HG03045 (cell line): ENCODE results near the gene SUB1.
A peak's percentile ranks its signal among the peaks of the same experiment; 100 is the strongest.
"Not testable (repeated sequence)": the region's sequence is repeated elsewhere in the genome, so short reads cannot be mapped to it uniquely, and the experiment has no call there.

Source experiments
- ATAC-seq: cut with Tn5 transposase; IDR thresholded peaks from one replicate; pipeline ENCODE4 v1.9.1; 2021; ENCODE audit warnings: mild to moderate bottlenecking, moderate library complexity; ENCODE audit not compliant: unreplicated experiment

SUB1 gene

DNA sequence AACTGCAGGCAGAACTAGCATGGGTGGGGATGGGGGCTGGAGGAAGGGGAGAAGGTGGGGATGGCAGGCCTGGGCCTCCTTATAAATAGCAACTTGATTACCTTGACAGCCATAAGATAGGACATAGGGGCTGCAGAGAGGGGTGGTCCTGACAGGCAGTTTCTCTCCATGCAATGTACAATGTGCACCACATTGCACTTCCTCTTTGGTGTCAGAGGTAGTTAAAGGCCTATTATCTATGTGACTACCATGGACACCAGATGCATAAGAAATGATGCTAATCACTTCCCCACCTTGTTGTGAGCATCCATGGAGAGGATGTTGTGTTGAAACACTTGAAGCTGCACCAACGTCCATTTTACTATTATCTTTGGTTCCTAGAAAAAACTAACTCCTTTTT, 20.2 kb upstream of the SUB1 start:
- ATAC-seq, result no peak

DNA sequence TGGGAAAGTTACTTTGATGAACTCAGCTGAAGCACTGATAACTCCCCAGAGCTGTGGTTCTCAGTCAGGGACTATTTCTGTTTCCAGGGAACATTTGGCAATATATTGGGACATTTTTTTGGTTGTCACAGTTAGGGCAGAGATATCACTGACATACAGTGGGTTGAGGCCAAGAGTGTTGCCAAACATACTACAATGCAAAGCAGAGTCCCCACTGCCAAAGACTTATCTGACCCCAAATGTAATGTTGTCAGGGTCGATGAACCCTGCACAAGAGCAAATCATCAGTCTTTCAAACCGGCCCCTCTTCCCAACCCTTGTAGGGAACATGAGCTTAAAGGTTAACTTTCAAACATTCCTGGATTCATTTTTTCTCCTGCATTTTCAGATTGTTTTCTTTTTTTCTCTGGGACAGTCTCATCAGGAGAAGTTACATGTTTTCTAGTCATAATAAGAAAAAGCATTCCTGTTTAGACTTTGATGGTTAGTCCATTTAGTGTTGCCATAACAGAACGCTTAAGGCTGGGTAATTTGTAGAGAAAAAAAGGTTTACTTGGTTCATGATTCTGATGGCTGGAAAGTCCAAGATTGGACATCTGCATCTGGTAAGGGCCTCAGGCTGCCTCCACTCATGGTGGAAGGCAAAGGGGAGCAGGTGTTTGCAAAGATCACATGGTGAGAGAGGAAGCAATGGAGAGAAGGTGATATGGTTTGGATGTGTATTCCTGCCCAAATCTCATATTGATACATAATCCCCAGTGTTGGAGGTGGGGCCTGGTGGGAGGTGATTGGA, 18.8 kb upstream of the SUB1 start:
- ATAC-seq, result no peak

GRCh38 chr5:32571128-32571527, 14.2 kb upstream of the SUB1 start:
- no peak for ATAC-seq

- ATAC-seq, result peak; percentile 93
Observed at GRCh38 chr5:32572778-32573480, 12.4 kb upstream of the SUB1 start.

GRCh38 chr5:32573481-32573854, 11.9 kb upstream of the SUB1 start:
- ATAC-seq, result not testable (repeated sequence)

GRCh38 chr5:32574540-32575175, 10.7 kb upstream of the SUB1 start:
- no peak for ATAC-seq

DNA sequence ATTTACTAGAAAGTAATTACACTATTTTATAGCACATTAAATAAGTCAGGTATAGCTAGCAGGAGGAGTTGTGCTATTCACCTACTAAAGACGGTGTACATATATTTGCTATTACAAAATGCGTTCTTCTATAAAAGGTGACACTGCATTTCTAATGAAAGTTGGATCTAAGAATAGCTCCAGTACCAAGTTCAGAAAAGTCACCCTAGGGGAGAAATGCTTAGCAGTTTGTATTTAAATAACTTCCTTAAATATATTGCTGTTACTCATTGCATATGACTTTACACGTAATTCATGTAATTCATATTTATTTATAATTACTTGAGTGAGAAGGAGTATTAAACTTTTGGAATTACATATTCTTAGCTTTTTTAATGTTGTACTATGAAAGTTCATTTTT, 7.0 kb upstream of the SUB1 start:
- no peak for ATAC-seq

DNA sequence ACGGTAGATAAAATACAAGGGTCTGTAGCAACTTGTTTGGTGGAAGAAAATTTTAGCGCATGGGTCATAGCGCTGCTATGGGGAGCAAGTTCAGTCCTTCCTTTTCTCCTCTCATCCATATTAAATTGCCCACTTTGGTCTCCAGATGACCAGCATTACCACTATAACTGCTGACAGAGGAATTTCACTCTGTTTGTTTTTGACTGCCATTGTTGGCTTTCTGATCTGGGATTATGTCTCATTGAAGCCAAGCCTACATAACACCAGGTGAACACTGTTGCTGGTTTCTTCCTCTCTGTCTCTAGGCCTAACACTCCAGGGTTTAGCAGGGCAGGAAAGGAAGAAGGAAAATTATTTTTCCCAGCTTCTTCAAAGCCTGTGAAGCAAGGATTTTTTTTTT, 6.6 kb upstream of the SUB1 start:
- ATAC-seq, result no peak

- ATAC-seq, result no peak
Observed at GRCh38 chr5:32581010-32581785, 4.2 kb upstream of the SUB1 start.

- peak; percentile 71 for ATAC-seq
Observed at GRCh38 chr5:32583582-32584232, 1.6 kb upstream of the SUB1 start.

GRCh38 chr5:32584646-32585045, 711 bp upstream of the SUB1 start:
- no peak for ATAC-seq

DNA sequence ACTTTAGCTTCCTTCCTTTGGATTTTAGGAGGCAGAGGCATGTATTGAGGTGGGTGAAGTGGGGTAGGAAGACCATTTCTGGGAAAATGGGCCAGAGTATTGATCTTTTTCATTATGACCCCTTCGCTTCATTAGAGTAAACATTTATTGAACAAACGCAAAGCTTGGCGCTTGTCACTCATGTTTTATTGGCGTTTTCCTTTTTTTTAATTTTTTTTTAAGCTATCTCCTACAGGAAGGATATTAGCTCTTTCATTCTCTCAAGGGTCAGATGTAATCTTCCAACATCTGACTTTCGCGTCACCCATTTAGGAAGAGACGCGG, 273 bp upstream of the SUB1 start:
- ATAC-seq, result no peak

DNA sequence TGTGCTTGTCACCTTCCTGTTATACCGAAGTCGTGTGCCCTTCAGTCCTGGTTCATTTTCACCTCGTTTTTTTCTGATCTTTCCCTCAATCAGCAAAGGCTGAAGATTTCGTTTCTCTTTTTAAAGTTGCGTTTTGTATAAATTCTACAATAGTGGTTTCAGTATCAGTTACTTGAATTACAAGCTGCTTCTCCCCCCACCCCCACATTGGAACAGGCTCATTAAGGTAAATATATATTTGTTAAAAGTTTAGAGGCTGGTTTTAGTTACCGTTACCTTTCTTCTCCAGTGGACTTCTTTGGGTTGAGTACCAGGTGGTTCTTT, 881 bp downstream of the SUB1 start:
- ATAC-seq, result no peak

DNA sequence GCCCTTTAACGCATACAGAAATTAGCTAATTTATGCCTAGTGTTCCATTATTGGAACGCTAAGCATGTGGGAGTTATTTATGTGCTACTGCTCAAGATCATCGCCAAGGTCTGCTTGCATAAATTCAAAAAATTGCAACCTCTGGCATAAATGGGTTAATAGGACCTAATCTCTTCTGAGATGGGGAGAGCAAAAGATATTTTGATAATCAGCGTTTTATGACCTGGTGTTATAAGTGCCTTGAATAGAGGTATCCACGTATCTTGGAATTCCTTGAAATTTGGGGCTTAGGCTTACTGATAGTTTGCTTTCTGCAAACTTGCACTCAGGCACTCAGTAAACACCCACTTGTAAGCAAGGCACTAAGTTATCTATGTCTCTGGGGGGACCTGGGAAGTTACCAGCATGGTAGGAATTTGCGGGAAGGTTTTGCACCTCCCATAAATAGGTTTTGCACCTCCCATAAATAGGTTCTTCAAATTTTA, 1.8 kb downstream of the SUB1 start:
- ATAC-seq, result no peak

DNA sequence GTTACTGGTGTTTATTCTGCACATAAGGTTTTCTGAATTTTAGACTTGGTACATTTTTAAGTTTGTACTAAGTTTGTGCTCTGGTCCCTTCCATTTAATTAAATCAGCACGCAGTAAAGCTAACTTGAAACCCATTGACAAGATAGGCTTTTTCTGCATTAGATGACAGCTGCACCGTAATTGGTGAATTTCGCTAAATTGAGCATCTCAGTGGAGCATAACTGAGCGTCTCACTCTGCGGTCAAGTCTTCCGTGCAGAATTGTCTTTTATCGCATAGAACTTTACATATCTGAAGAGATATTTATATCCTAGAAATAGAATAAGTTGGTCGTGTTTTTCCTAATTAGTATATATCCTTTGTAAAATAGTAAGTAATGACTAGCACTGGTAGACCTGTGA, 4.1 kb downstream of the SUB1 start:
- no peak for ATAC-seq

DNA sequence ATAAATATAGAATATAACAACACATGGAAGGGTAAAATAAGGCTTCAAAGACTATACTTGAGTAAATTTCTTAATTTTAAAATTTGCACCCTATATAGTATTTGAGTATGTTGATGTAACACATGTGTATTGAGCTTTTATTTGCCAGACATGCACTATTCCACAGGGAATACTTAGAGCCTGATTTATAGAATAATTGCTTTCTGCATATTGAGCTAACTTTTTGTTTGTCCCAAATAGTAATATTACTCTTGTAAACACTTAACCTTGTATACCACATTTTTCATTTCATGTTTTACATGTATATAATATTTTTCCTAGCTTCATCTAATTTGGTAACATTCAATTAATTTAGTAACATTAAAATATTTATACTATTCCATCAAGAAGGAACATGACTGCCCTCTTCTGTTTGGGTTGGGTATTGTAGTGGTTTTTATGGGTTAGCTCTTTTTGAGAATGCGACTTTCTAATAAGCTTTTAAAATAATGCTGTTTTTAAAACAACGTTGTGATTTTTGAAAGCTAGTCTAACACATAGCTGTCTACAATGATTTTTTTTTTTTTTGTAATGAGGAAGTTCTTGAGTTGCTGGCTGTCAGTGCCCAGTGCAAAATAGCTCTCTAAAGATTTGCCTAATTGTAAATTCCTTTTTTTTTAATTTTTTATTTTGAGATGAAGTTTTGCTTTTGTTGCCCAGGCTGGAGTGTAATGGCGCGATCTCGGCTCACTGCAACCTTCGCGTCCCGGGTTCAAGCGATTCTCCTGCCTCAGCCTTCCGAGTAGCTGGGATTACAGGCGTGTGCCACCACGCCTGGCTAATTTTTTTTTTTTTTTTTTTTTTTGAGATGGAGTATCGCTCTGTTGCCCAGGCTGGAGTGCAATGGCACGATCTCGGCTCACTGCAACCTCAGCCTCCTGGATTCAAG, 4.8 kb downstream of the SUB1 start:
- ATAC-seq, result no peak

DNA sequence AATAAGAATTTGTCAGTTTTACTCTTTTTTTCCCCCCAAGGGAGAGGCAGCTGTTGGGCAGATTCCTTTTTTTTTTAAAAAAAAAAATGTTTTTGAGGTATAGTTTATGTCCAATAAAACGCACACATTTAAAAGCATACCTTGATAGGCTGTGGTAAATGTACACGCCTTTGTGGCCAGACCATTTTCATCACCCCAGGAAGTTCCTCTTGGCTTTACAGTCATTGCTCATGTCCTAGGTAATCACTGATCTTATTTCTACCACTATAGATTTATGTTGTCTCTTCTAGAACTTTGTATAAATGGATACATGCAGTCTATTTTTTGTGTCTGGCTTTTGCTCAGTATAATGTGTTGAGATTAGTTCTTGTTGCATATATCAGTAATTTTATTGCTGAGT, 9.8 kb downstream of the SUB1 start:
- no peak for ATAC-seq

- ATAC-seq, result no peak
Observed at GRCh38 chr5:32597041-32597629, 11.8 kb downstream of the SUB1 start.

DNA sequence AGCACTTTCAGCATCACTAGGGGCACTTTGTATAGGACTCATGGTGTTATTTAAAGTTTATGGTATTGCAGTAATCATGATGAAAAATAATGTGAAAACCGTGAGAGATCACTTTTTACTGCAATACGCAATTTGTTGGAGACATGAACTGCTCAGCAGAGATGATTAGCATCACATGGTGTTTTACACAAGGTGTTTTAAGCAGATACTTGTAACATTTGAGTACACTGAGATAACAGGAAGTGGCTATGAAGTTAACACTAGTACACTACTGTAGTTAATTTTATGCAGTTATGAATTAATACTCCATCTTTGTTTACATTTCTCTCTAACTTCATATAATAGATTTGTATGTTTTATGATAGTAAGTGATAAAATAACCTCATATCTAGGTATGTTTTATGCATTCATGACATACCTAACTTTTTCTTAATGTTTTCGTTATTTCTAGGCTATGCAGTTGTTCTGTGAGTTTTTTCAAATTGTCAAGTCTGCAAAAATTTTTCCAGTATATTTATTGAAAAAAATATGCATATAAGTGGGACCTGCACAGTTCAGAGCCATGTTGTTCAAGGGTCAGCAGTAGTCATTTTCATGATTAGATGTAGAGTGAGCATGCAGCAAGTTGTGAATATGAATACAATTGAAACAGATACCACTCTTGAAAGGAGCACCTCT, 13.0 kb downstream of the SUB1 start:
- no peak for ATAC-seq
